Natural killer cell (primary cell): Measurements from ENCODE around the gene MEIS2. TPM values are rescaled to one million over a fixed set of nuclear protein-coding genes. Genes with fewer than 3 reads are reported as not detected.

Experiments used
- ATAC-seq, 3 donors: fragments of 150-1000 bp in 2 of 3; fragments of 200-7000 bp in 1 of 3; cut with Tn5 transposase; 1 replicate in 1 of 3; 2 replicates in 2 of 3; pipeline ENCODE4 v1.10.0; 2021; ENCODE audit warnings: mild to moderate bottlenecking in 2 of 3, moderate library complexity in 2 of 3
- DNase-seq, 2 donors: peaks; one replicate each; pipeline versions ENCODE4 v3.0.0 to v3.0.0-alpha.2; 2013 to 2021; ENCODE audit warnings: mixed read lengths in 1 of 2
- H3K27ac ChIP-seq: one replicate; pipeline ENCODE4 v1.5.1; 2013; ENCODE audit warnings: mild to moderate bottlenecking, low read length
- H3K27me3 ChIP-seq: one replicate; pipeline ENCODE4 v1.6.1; 2013; ENCODE audit warnings: low read length; ENCODE audit not compliant: control insufficient read depth, insufficient read depth
- H3K36me3 ChIP-seq: one replicate; pipeline ENCODE4 v1.6.1; 2013; ENCODE audit warnings: low read length; ENCODE audit not compliant: control insufficient read depth, insufficient read depth
- H3K4me1 ChIP-seq: one replicate; pipeline ENCODE4 v1.6.1; 2013; ENCODE audit warnings: low read length; ENCODE audit not compliant: control insufficient read depth, insufficient read depth
- H3K4me3 ChIP-seq: one replicate; pipeline ENCODE4 v1.5.1; 2013; ENCODE audit warnings: low read length
- H3K9me3 ChIP-seq: one replicate; pipeline ENCODE4 v1.6.1; 2013; ENCODE audit warnings: low read length; ENCODE audit not compliant: control insufficient read depth, insufficient read depth
- H3K27ac Mint-ChIP-seq, 2 donors: one replicate each; pipeline ENCODE4 v1.8.0; 2022; ENCODE audit warnings: mild to moderate bottlenecking in 2 of 2, mixed read lengths in 2 of 2, moderate library complexity in 1 of 2
- H3K27me3 Mint-ChIP-seq, 2 donors: one replicate each; pipeline ENCODE4 v1.8.0; 2022; ENCODE audit warnings: low read depth in 2 of 2, mixed read lengths in 2 of 2
- H3K36me3 Mint-ChIP-seq: one replicate; pipeline ENCODE4 v1.8.0; 2022; ENCODE audit warnings: mixed read lengths
- H3K4me1 Mint-ChIP-seq, 2 donors: one replicate each; pipeline ENCODE4 v1.8.0; 2022; ENCODE audit warnings: mixed read lengths in 2 of 2
- H3K4me3 Mint-ChIP-seq: one replicate; pipeline ENCODE4 v1.8.0; 2022; ENCODE audit warnings: mild to moderate bottlenecking, moderate library complexity, mixed read lengths
- H3K9me3 Mint-ChIP-seq, 2 donors: one replicate each; pipeline ENCODE4 v1.8.0; 2022; ENCODE audit warnings: mixed read lengths in 2 of 2
- WGBS: methylation state at CpG from one replicate; pipeline ENCODE4 v1.1.7; 2013; ENCODE audit warnings: missing lambda C conversion rate; ENCODE audit not compliant: insufficient coverage; 5-methylcytosine and 5-hydroxymethylcytosine counted together
- intact Hi-C: fragments of 100-400 bp; cut with micrococcal nuclease; formaldehyde crosslinking; loops from one replicate; pipeline ENCODE4 v1.14.2; 2022
- total RNA-seq, 4 donors: library from RNA; stranded (reverse); fragments of 120-200 nt in 1 of 4; gene quantifications; one replicate each; pipeline versions ENCODE4 v1.2.3 to v1.2.4, GENCODE V29; 2013 to 2022
- TF ChIP-seq, protein P1 (sequence below): fragments of 200-600 bp; IDR thresholded peaks from one replicate; pipeline ENCODE4 v1.8.0; 2022; ENCODE audit warnings: antibody characterized with exemption

MEIS2 gene
- total RNA-seq, 3 donors from 2014 or later (not counting 1 experiment from before 2014, with no cell fraction given): 0.35 TPM; not detected in 2

GRCh38 chr15:36961956-36962355 lies 138.4 kb downstream of the MEIS2 start:
- TF ChIP-seq, protein P1, sequence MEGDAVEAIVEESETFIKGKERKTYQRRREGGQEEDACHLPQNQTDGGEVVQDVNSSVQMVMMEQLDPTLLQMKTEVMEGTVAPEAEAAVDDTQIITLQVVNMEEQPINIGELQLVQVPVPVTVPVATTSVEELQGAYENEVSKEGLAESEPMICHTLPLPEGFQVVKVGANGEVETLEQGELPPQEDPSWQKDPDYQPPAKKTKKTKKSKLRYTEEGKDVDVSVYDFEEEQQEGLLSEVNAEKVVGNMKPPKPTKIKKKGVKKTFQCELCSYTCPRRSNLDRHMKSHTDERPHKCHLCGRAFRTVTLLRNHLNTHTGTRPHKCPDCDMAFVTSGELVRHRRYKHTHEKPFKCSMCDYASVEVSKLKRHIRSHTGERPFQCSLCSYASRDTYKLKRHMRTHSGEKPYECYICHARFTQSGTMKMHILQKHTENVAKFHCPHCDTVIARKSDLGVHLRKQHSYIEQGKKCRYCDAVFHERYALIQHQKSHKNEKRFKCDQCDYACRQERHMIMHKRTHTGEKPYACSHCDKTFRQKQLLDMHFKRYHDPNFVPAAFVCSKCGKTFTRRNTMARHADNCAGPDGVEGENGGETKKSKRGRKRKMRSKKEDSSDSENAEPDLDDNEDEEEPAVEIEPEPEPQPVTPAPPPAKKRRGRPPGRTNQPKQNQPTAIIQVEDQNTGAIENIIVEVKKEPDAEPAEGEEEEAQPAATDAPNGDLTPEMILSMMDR: no peak
- intact Hi-C loops: no loop called here
- Histone ChIP-seq H3K9me3 (no peaks in the 10 kb centered on the region), H3K36me3 (no peaks in the 10 kb centered on the region), H3K4me1 (no peaks in the 10 kb centered on the region), H3K4me3 (no peak overlapping the region), H3K27ac (no peak overlapping the region), H3K27me3 (no peaks in the 10 kb centered on the region)
- Mint-ChIP-seq H3K36me3 (no peaks in the 10 kb centered on the region), H3K9me3 (peaks cover 2% of the 10 kb centered on the region in 2 donors), H3K27me3 (no peaks in the 10 kb centered on the region), H3K27ac (no peak overlapping the region), H3K4me3 (no peak overlapping the region), H3K4me1 (no peaks in the 10 kb centered on the region)
- no peak for ATAC-seq
- no peak for DNase-seq
- 64% methylated on average over 1 of the region's 1 CpG for WGBS

- Mint-ChIP-seq H3K9me3 (peaks cover 2% of the 10 kb centered on the region in 2 donors), H3K27me3 (no peaks in the 10 kb centered on the region), H3K4me1 (no peaks in the 10 kb centered on the region), H3K27ac (no peak overlapping the region), H3K36me3 (no peaks in the 10 kb centered on the region), H3K4me3 (no peak overlapping the region)
- no peak for DNase-seq
- TF ChIP-seq, protein P1: no peak
- Histone ChIP-seq H3K36me3 (no peaks in the 10 kb centered on the region), H3K27ac (no peak overlapping the region), H3K9me3 (no peaks in the 10 kb centered on the region), H3K4me1 (no peaks in the 10 kb centered on the region), H3K4me3 (no peak overlapping the region), H3K27me3 (no peaks in the 10 kb centered on the region)
- ATAC-seq: no peak
- WGBS: no CpG with 5 or more reads among the region's 1 CpG
- intact Hi-C loops: no loop called here
Observed at GRCh38 chr15:36960947-36961227, 139.5 kb downstream of the MEIS2 start.

DNA sequence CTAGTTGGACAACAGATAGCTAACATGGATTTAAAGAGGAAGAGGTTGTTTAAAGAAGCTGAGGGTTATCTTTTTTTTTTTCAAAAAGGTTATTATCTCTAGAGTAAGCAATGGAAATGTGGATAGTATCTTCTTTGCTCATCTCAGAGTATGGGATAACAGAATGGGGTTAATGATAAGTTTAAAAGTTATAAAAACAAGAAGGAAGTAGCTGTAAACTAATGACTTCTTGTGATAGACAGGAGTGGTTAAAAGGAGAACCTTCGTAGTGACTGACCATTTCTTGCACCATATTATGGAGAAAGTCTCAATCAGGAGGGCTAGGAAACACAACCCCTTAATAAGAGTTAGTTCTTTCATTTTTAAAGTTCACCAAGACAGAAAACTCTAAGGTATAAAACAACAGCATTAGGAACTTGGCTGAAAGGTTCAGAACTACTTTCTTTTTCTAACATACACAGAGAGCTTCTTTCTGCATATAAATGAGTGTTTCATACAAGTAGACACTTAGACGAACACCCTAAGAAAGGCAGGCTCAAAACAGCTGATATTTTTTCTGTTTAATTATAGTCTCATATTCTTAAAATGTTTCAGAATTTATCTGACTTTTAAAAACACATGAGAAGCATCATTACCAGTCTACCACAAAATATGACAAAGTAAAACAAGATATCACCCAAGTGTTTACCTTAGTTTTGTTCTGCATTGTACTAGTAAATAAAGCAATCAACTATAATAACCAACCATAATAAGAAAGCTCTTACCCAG lies 140.0 kb downstream of the MEIS2 start:
- intact Hi-C loops: no loop called here
- Mint-ChIP-seq H3K9me3 (peaks cover 2% of the 10 kb centered on the region in 2 donors), H3K27me3 (no peaks in the 10 kb centered on the region), H3K27ac (no peak overlapping the region), H3K36me3 (no peaks in the 10 kb centered on the region), H3K4me3 (no peak overlapping the region), H3K4me1 (no peaks in the 10 kb centered on the region)
- H3K4me3 ChIP-seq: no peak overlapping the region
- H3K27ac ChIP-seq: no peak overlapping the region
- ATAC-seq (no peak), DNase-seq (no peak)
- H3K9me3 ChIP-seq: no peaks in the 10 kb centered on the region
- H3K27me3 ChIP-seq: no peaks in the 10 kb centered on the region
- TF ChIP-seq, protein P1: no peak
- H3K4me1 ChIP-seq: no peaks in the 10 kb centered on the region
- 14% methylated on average over 1 of the region's 2 CpGs for WGBS
- no peaks in the 10 kb centered on the region for H3K36me3 ChIP-seq

- H3K27ac Mint-ChIP-seq: no peak overlapping the region
- no peak for ATAC-seq
- peaks cover 2% of the 10 kb centered on the region in 2 donors for H3K9me3 Mint-ChIP-seq
- Histone ChIP-seq H3K4me1 (no peaks in the 10 kb centered on the region), H3K9me3 (no peaks in the 10 kb centered on the region), H3K4me3 (no peak overlapping the region), H3K36me3 (no peaks in the 10 kb centered on the region), H3K27me3 (no peaks in the 10 kb centered on the region), H3K27ac (no peak overlapping the region)
- no peak overlapping the region for H3K4me3 Mint-ChIP-seq
- no peaks in the 10 kb centered on the region for H3K4me1 Mint-ChIP-seq
- no peaks in the 10 kb centered on the region for H3K36me3 Mint-ChIP-seq
- no peaks in the 10 kb centered on the region for H3K27me3 Mint-ChIP-seq
- DNase-seq: no peak
- intact Hi-C loops: no loop called here
- TF ChIP-seq, protein P1: no peak
Observed at GRCh38 chr15:36959746-36960145, 140.6 kb downstream of the MEIS2 start.
